OCI-LY3 (cell line): ENCODE data around the gene MED27.

Source experiments
- CTCF ChIP-seq: fragments of 200-600, 300-600 bp; sonication (generic); IDR thresholded peaks from 2 replicates; pipeline ENCODE4 v1.5.1; 2014; ENCODE audit warnings: antibody characterized with exemption, low read length, low read depth
- EZH2phosphoT487 ChIP-seq: fragments of 200-600 bp; shearing (Covaris generic); IDR thresholded peaks from 2 replicates; pipeline ENCODE4 v1.6.1; 2018; ENCODE audit warnings: antibody characterized with exemption, mixed run types, low read depth

- TF ChIP-seq EZH2phosphoT487 (no peak), CTCF (no peak)
Observed at GRCh38 chr9:132041798-132042197, 37.9 kb downstream of the MED27 start.
